ENCODE measurements around the gene ARMH3.
"Not testable (repeated sequence)": the region's sequence is repeated elsewhere in the genome, so short reads cannot be mapped to it uniquely, and the experiment has no call there.

ARMH3 gene, protein sequence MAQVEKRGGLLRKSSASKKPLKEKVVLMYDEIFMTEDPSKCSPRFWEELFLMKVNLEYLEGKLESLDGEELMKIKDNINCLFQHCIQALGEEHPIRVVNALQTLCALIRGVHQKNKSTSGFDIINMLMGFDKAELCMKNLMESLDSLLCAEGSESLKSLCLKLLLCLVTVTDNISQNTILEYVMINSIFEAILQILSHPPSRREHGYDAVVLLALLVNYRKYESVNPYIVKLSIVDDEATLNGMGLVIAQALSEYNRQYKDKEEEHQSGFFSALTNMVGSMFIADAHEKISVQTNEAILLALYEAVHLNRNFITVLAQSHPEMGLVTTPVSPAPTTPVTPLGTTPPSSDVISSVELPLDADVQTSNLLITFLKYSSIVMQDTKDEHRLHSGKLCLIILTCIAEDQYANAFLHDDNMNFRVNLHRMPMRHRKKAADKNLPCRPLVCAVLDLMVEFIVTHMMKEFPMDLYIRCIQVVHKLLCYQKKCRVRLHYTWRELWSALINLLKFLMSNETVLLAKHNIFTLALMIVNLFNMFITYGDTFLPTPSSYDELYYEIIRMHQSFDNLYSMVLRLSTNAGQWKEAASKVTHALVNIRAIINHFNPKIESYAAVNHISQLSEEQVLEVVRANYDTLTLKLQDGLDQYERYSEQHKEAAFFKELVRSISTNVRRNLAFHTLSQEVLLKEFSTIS

GRCh38 chr10:102055647-102056419 lies at the start of gene ARMH3:
TSS of gene ARMH3 (minus strand) at chr10:102056173. CDS start at chr10:102040114, 16,059 bp downstream.
- peak; percentile 84 to 87 for DNase-seq

- DNase-seq = no peak
Observed at GRCh38 chr10:102102421-102102820, 46.4 kb upstream of the ARMH3 start.

- DNase-seq = no peak
Observed at GRCh38 chr10:102101152-102101551, 45.2 kb upstream of the ARMH3 start.

DNA sequence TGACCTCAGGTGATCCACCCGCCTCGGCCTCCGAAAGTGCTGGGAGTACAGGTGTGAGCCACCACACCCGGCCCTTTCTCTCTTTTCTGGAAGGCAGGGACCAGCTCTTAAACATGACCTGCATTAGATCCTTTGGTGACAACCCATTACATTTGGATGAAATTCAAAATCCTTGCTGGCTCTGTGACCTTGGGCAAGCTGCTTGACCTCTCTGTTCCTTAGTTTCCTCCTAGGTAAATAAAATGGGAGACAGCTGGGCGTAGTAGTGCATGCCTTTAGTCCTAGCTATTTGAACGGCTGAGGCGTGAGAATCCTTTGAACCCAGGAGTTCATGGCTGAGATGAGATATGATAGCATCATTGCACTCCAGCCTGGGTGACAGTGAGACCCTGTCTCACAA lies 40.5 kb upstream of the ARMH3 start:
- DNase-seq = no peak

DNA sequence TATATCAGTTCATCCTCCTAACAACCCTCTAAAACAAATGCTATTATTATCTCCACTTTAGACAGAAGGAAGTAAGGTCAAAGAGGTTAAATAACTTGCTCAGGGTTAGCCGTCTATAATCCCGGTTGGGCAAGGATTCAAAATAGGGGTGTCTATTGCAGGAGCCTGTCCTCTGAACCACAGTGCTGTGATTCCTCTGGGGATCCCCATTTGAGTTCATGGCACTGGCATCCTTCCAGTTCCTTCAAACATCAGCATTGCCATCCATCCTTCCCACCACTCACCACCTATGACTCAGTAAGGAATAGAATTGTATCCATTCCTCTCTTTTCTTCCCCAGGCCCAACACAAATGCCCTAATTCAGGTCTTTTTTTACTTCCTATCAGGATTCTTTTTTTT lies 34.8 kb upstream of the ARMH3 start:
- DNase-seq = no peak

- no peak for DNase-seq
Observed at GRCh38 chr10:102086196-102086595, 30.2 kb upstream of the ARMH3 start.

- no peak for DNase-seq
Observed at GRCh38 chr10:102085336-102085735, 29.4 kb upstream of the ARMH3 start.

GRCh38 chr10:102083541-102083940 lies 27.6 kb upstream of the ARMH3 start:
- no peak for DNase-seq

- peak; percentile 67 to 70 for DNase-seq
Observed at GRCh38 chr10:102072673-102073527, 16.9 kb upstream of the ARMH3 start.

- DNase-seq = no peak
Observed at GRCh38 chr10:102069071-102069470, 13.1 kb upstream of the ARMH3 start.

DNA sequence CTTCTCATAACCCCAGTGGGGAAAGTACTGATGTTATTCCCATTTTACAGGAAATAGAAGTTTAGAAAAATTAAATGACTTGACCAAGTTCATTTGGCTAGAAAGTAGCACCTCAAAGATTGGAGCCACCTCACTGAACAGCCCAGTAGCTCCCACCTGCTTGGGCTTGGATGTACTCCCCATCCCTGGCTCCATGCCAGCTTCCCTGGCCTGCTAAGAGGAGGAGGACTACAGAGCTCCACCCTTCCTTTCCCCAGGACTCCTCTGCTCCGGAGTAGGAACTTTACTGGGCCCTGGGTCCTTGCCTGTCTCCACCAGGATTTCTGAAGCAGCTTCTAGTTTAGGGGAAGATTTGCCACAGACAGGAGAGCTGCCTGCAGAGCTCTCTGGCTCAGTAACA lies 12.2 kb upstream of the ARMH3 start:
- no peak for DNase-seq

GRCh38 chr10:102067091-102067916 lies 11.3 kb upstream of the ARMH3 start:
- no peak for DNase-seq

DNA sequence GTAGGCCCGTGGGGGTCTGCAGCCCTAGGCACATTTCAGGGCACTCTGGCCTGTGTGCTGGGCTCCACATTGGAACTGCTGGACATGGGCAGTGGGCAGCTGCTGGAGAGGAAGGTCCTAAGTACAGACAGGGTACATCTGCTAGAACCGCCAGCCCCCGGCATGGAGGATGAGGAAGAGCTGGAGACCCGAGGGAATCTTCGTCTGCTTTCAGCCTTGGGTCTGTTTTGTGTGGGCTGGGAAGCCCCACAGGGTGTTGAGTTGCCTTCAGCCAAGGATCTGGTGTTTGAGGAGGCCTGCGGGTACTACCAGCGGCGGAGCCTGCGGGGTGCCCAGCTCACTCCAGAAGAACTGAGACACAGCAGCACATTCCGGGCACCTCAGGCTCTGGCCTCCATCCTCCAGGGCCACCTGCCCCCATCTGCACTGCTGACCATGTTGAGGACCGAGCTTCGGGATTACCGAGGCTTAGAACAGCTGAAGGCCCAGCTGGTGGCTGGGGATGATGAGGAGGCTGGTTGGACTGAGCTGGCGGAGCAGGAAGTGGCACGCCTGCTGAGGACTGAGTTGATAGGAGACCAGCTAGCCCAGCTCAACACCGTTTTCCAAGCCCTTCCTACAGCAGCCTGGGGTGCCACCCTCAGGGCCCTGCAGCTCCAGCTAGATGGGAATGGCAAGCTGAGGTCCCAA lies 10.6 kb upstream of the ARMH3 start:
- no peak for DNase-seq

- DNase-seq = no peak
Observed at GRCh38 chr10:102065561-102066398, 9.8 kb upstream of the ARMH3 start.

- peak; percentile 85 to 89 for DNase-seq
Observed at GRCh38 chr10:102064868-102065560, 9.0 kb upstream of the ARMH3 start, which contains the start of gene HPS6. TSS of gene HPS6 (plus strand) at chr10:102065349. CDS start at chr10:102065475, 126 bp downstream.

- DNase-seq = no peak
Observed at GRCh38 chr10:102064503-102064867, 8.5 kb upstream of the ARMH3 start.

GRCh38 chr10:102059987-102060386 lies 4.0 kb upstream of the ARMH3 start:
- no peak for DNase-seq

- not testable (repeated sequence) for DNase-seq
Observed at GRCh38 chr10:102054881-102055646, 909 bp downstream of the ARMH3 start.
